Endodermal cell (in vitro differentiated cells): ENCODE data around the gene TANGO2. TPM values are rescaled to one million over a fixed set of nuclear protein-coding genes. Genes with fewer than 3 reads are reported as not detected.

Experiments used
- DNase-seq: peaks from one replicate; pipeline ENCODE4 v3.0.0-alpha.2; 2017
- H3K27ac ChIP-seq: 2 replicates; pipeline ENCODE4 v1.5.1; 2013; ENCODE audit warnings: mild to moderate bottlenecking, low read depth, low read length, moderate library complexity
- H3K27me3 ChIP-seq: 2 replicates; pipeline ENCODE4 v1.6.1; 2013; ENCODE audit warnings: mild to moderate bottlenecking, low read length, moderate library complexity; ENCODE audit not compliant: insufficient read depth, control insufficient read depth, poor library complexity, severe bottlenecking
- H3K36me3 ChIP-seq: 2 replicates; pipeline ENCODE4 v1.7.0; 2013; ENCODE audit warnings: mild to moderate bottlenecking, low read length, moderate library complexity; ENCODE audit not compliant: control insufficient read depth, insufficient read depth
- H3K4me1 ChIP-seq: one replicate; pipeline ENCODE4 v1.7.0; 2013; ENCODE audit warnings: low read length; ENCODE audit not compliant: control insufficient read depth, insufficient read depth
- H3K4me3 ChIP-seq: 2 replicates; pipeline ENCODE4 v1.5.1; 2013; ENCODE audit warnings: mild to moderate bottlenecking, low read length, moderate library complexity
- H3K9ac ChIP-seq: 2 replicates; pipeline ENCODE4 v1.6.1; 2013; ENCODE audit warnings: mild to moderate bottlenecking, low read length, moderate library complexity; ENCODE audit not compliant: poor library complexity, severe bottlenecking; ENCODE audit errors: extremely low read depth
- H3K9me3 ChIP-seq: 2 replicates; pipeline ENCODE4 v1.6.1; 2013; ENCODE audit warnings: mild to moderate bottlenecking, low read length, moderate library complexity; ENCODE audit not compliant: control insufficient read depth
- H3K27ac Mint-ChIP-seq: 2 replicates; pipeline ENCODE4 v1.8.0; 2020; ENCODE audit warnings: mixed read lengths
- H3K27me3 Mint-ChIP-seq: 2 replicates; pipeline ENCODE4 v1.8.0; 2021; ENCODE audit warnings: mild to moderate bottlenecking, mixed read lengths; ENCODE audit not compliant: insufficient read depth
- H3K36me3 Mint-ChIP-seq: 2 replicates; pipeline ENCODE4 v1.8.0; 2020; ENCODE audit warnings: low read depth, mixed read lengths
- H3K4me1 Mint-ChIP-seq: 2 replicates; pipeline ENCODE4 v1.8.0; 2020; ENCODE audit warnings: mixed read lengths
- H3K4me3 Mint-ChIP-seq: 2 replicates; pipeline ENCODE4 v1.8.0; 2020; ENCODE audit warnings: mild to moderate bottlenecking, moderate library complexity, mixed read lengths
- H3K9me3 Mint-ChIP-seq: 2 replicates; pipeline ENCODE4 v1.8.0; 2020; ENCODE audit warnings: mild to moderate bottlenecking, mixed read lengths
- CTCF ChIP-seq: fragments of 200-600 bp; sonication (generic); conservative IDR thresholded peaks from 2 replicates; pipeline ENCODE4 v1.5.0; 2021; ENCODE audit warnings: antibody characterized with exemption, mild to moderate bottlenecking
- WGBS, 2 experiments: methylation state at CpG; one replicate each; pipeline versions ENCODE4 v1.1.5 to v1.1.7; 2013; ENCODE audit warnings: missing lambda C conversion rate in 2 of 2, mixed read lengths in 1 of 2; ENCODE audit not compliant: insufficient coverage in 1 of 2, insufficient read length in 1 of 2; 5-methylcytosine and 5-hydroxymethylcytosine counted together
- total RNA-seq, 2 donors: library from RNA; stranded (reverse); fragmentation: NEBNext Ultra II Directional in 1 of 2; extraction: Animal tissue kit (Norgen Biotek cat#: 25700) in 1 of 2; gene quantifications; 2 replicates in 1 of 2; 3 replicates in 1 of 2; pipeline ENCODE4 v1.2.1, GENCODE V29; 2021

TANGO2 gene
- total RNA-seq, 2 donors from 2014 or later: 19.9 to 21.8 TPM

- Mint-ChIP-seq H3K27me3 (peaks cover 1% of the 10 kb centered on the region), H3K9me3 (no peaks in the 10 kb centered on the region), H3K4me3 (no peak overlapping the region), H3K4me1 (peaks cover 2% of the 10 kb centered on the region), H3K27ac (no peak overlapping the region), H3K36me3 (no peaks in the 10 kb centered on the region)
- no peak overlapping the region for H3K9ac ChIP-seq
- no peaks in the 10 kb centered on the region for H3K27me3 ChIP-seq
- H3K4me1 ChIP-seq: peaks cover 6% of the 10 kb centered on the region
- no peak for DNase-seq
- no peaks in the 10 kb centered on the region for H3K9me3 ChIP-seq
- H3K4me3 ChIP-seq: no peak overlapping the region
- no peaks in the 10 kb centered on the region for H3K36me3 ChIP-seq
- no peak for TF ChIP-seq CTCF
- WGBS, 2 experiments: 75% methylated on average over 3 of the region's 3 CpGs; no CpG with 5 or more reads in 1 of the 2 experiments
- H3K27ac ChIP-seq: no peak overlapping the region
Observed at GRCh38 chr22:19989725-19990067, 31.2 kb upstream of the TANGO2 start.

DNA sequence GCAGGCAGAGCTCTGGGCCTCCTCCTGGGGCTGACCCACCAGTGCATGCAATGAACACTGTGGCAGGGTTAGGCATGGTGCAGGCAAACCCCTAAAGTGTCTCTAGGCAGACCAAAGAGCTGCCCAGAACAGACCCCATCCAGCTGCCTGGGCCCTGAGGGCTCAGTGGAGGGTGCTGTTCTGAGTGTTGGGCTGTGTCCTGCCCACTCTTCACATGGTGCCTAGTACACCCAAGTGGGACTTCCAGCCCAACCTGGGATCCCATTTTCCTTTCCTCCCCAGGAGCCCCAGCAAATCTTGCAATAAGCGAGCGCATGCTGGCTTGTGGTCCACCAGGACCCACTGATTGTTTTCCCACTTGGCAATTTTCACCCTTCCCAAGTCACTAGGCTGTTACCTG lies 30.7 kb upstream of the TANGO2 start:
- Mint-ChIP-seq H3K9me3 (no peaks in the 10 kb centered on the region), H3K27me3 (peaks cover 1% of the 10 kb centered on the region), H3K36me3 (no peaks in the 10 kb centered on the region), H3K4me3 (no peak overlapping the region), H3K4me1 (no peaks in the 10 kb centered on the region), H3K27ac (no peak overlapping the region)
- H3K4me1 ChIP-seq: peaks cover 6% of the 10 kb centered on the region
- WGBS, 2 experiments: 90% methylated on average over 2 of the region's 2 CpGs; no CpG with 5 or more reads in 1 of the 2 experiments
- H3K27ac ChIP-seq: no peak overlapping the region
- H3K9me3 ChIP-seq: no peaks in the 10 kb centered on the region
- DNase-seq: no peak
- H3K9ac ChIP-seq: no peak overlapping the region
- TF ChIP-seq CTCF: no peak
- H3K4me3 ChIP-seq: no peak overlapping the region
- no peaks in the 10 kb centered on the region for H3K36me3 ChIP-seq
- H3K27me3 ChIP-seq: no peaks in the 10 kb centered on the region

GRCh38 chr22:19990609-19991394 lies 30.1 kb upstream of the TANGO2 start:
- 90 to 92% methylated on average over 13 to 20 of the region's 20 CpGs for WGBS, 2 experiments
- Mint-ChIP-seq H3K27me3 (peaks cover 1% of the 10 kb centered on the region), H3K36me3 (no peaks in the 10 kb centered on the region), H3K4me3 (no peak overlapping the region), H3K27ac (no peak overlapping the region), H3K4me1 (no peaks in the 10 kb centered on the region), H3K9me3 (no peaks in the 10 kb centered on the region)
- Histone ChIP-seq H3K9me3 (no peaks in the 10 kb centered on the region), H3K4me1 (peaks cover 5% of the 10 kb centered on the region), H3K4me3 (no peak overlapping the region), H3K36me3 (no peaks in the 10 kb centered on the region), H3K27me3 (no peaks in the 10 kb centered on the region), H3K9ac (no peak overlapping the region), H3K27ac (no peak overlapping the region)
- TF ChIP-seq CTCF: no peak
- DNase-seq: no peak
